WTC11 (cell line): ENCODE data around the gene BABAM2. TPM values are rescaled to one million over a fixed set of nuclear protein-coding genes. Genes with fewer than 3 reads are reported as not detected.
"Not testable (repeated sequence)": the region's sequence is repeated elsewhere in the genome, so short reads cannot be mapped to it uniquely, and the experiment has no call there.

Experiments
- ATAC-seq: fragments of 200-7000 bp; cut with Tn5 transposase; 2 replicates; pipeline ENCODE4 v1.10.0; 2021; ENCODE audit warnings: mild to moderate bottlenecking, moderate library complexity
- CTCF ChIA-PET: fragments of 300-600 bp; sonication (Branson Sonifier 250); formaldehyde crosslinking; loops from one replicate; lab custom pipeline; 2021; ENCODE audit warnings: antibody characterized with exemption; lab: Charles Lee
- POLR2A ChIA-PET: fragments of 350-600 bp; sonication (Branson Sonifier 250); formaldehyde crosslinking; loops from one replicate; lab custom pipeline; 2021; ENCODE audit warnings: antibody characterized with exemption; lab: Charles Lee
- DNase-seq: peaks from one replicate; pipeline ENCODE4 v3.0.0; 2021; ENCODE audit warnings: low spot score
- H3K27ac Mint-ChIP-seq: 2 replicates; pipeline ENCODE4 v1.8.0; 2021; ENCODE audit warnings: mixed read lengths
- H3K27me3 Mint-ChIP-seq: 2 replicates; pipeline ENCODE4 v1.8.0; 2021; ENCODE audit warnings: low read depth, mild to moderate bottlenecking, moderate library complexity, mixed read lengths
- H3K36me3 Mint-ChIP-seq: 2 replicates; pipeline ENCODE4 v1.8.0; 2021; ENCODE audit warnings: mixed read lengths
- H3K4me1 Mint-ChIP-seq: 2 replicates; pipeline ENCODE4 v1.8.0; 2022; ENCODE audit warnings: mixed read lengths
- H3K4me3 Mint-ChIP-seq: 2 replicates; pipeline ENCODE4 v1.8.0; 2021; ENCODE audit warnings: mild to moderate bottlenecking, moderate library complexity, mixed read lengths
- H3K9me3 Mint-ChIP-seq: 2 replicates; pipeline ENCODE4 v1.8.0; 2021; ENCODE audit warnings: mixed read lengths
- ATF2 ChIP-seq: sonication (generic); formaldehyde crosslinking; IDR thresholded peaks from 2 replicates; pipeline ENCODE4 v1.8.1; 2022; ENCODE audit warnings: low read depth, missing genetic modification reagents, borderline replicate concordance
- ATF3 ChIP-seq: sonication (generic); formaldehyde crosslinking; conservative IDR thresholded peaks from 2 replicates; pipeline ENCODE4 v1.8.1; 2022; ENCODE audit warnings: mild to moderate bottlenecking, missing genetic modification reagents
- EMX1 ChIP-seq: fragments of 250-450 bp; sonication (Bioruptor Pico); IDR thresholded peaks from 2 replicates; pipeline ENCODE4 v1.8.0; 2021; ENCODE audit warnings: mild to moderate bottlenecking
- ETV6 ChIP-seq: sonication (generic); formaldehyde crosslinking; IDR thresholded peaks from 2 replicates; pipeline ENCODE4 v1.8.1; 2022; ENCODE audit warnings: mild to moderate bottlenecking, missing genetic modification reagents
- FOXJ3 ChIP-seq: sonication (generic); formaldehyde crosslinking; IDR thresholded peaks from 2 replicates; pipeline ENCODE4 v1.9.0; 2021; ENCODE audit warnings: missing genetic modification reagents, mild to moderate bottlenecking, borderline replicate concordance
- GABPB1 ChIP-seq: sonication (generic); formaldehyde crosslinking; IDR thresholded peaks from 2 replicates; pipeline ENCODE4 v1.8.1; 2023; ENCODE audit warnings: mild to moderate bottlenecking, missing genetic modification reagents
- HMGXB4 ChIP-seq: sonication (generic); formaldehyde crosslinking; IDR thresholded peaks from 2 replicates; pipeline ENCODE4 v1.8.1; 2023; ENCODE audit warnings: mild to moderate bottlenecking, moderate library complexity, missing genetic modification reagents
- IRF1 ChIP-seq: sonication (generic); formaldehyde crosslinking; IDR thresholded peaks from 2 replicates; pipeline ENCODE4 v1.8.0; 2023; ENCODE audit warnings: missing genetic modification reagents
- MYBL2 ChIP-seq: sonication (generic); formaldehyde crosslinking; IDR thresholded peaks from 2 replicates; pipeline ENCODE4 v1.8.1; 2023; ENCODE audit warnings: mild to moderate bottlenecking, moderate library complexity, missing genetic modification reagents
- NFYB ChIP-seq: sonication (generic); formaldehyde crosslinking; conservative IDR thresholded peaks from 2 replicates; pipeline ENCODE4 v1.8.0; 2022; ENCODE audit warnings: low read depth, missing genetic modification reagents
- RELA ChIP-seq: sonication (generic); formaldehyde crosslinking; IDR thresholded peaks from 2 replicates; pipeline ENCODE4 v1.8.1; 2022; ENCODE audit warnings: missing genetic modification reagents, mild to moderate bottlenecking, borderline replicate concordance
- SP1 ChIP-seq: sonication (generic); formaldehyde crosslinking; conservative IDR thresholded peaks from 2 replicates; pipeline ENCODE4 v1.8.1; 2022; ENCODE audit warnings: missing genetic modification reagents
- TCF7 ChIP-seq: sonication (generic); formaldehyde crosslinking; IDR thresholded peaks from 2 replicates; pipeline ENCODE4 v1.8.0; 2022; ENCODE audit warnings: mild to moderate bottlenecking, low read depth, missing genetic modification reagents, moderate library complexity
- USF1 ChIP-seq: sonication (generic); formaldehyde crosslinking; IDR thresholded peaks from 2 replicates; pipeline ENCODE4 v1.8.0; 2022; ENCODE audit warnings: mild to moderate bottlenecking, missing genetic modification reagents
- USF2 ChIP-seq: sonication (generic); formaldehyde crosslinking; IDR thresholded peaks from 2 replicates; pipeline ENCODE4 v1.8.1; 2023; ENCODE audit warnings: mild to moderate bottlenecking, missing genetic modification reagents, moderate library complexity
- ZBTB21 ChIP-seq: sonication (generic); formaldehyde crosslinking; IDR thresholded peaks from 2 replicates; pipeline ENCODE4 v1.8.1; 2023; ENCODE audit warnings: mild to moderate bottlenecking, missing genetic modification reagents, borderline replicate concordance
- ZNF219 ChIP-seq: sonication (generic); formaldehyde crosslinking; IDR thresholded peaks from 2 replicates; pipeline ENCODE4 v1.8.0; 2023; ENCODE audit warnings: missing genetic modification reagents, mild to moderate bottlenecking, borderline replicate concordance
- ZNF263 ChIP-seq: sonication (generic); formaldehyde crosslinking; IDR thresholded peaks from 2 replicates; pipeline ENCODE4 v1.8.1; 2022; ENCODE audit warnings: low read depth, mild to moderate bottlenecking, moderate library complexity, missing genetic modification reagents
- ZNF425 ChIP-seq: fragments of 250-450 bp; sonication (Bioruptor Pico); conservative IDR thresholded peaks from 2 replicates; pipeline ENCODE4 v1.9.0; 2021; ENCODE audit warnings: mild to moderate bottlenecking
- ZSCAN18 ChIP-seq: fragments of 250-450 bp; sonication (Bioruptor Pico); IDR thresholded peaks from 2 replicates; pipeline ENCODE4 v2.1.2; 2022; ENCODE audit warnings: mild to moderate bottlenecking, moderate library complexity
- total RNA-seq: library from RNA; stranded (reverse); gene quantifications from 3 replicates; pipeline ENCODE4 v1.2.3, GENCODE V29; 2021

BABAM2 gene
- total RNA-seq, 1 experiment from 2014 or later = 16.5 TPM

- Mint-ChIP-seq H3K27ac (no peak overlapping the region), H3K9me3 (peaks cover 3% of the 10 kb centered on the region; the same call in 1 of the 2 replicates), H3K4me1 (peaks cover 10% of the 10 kb centered on the region), H3K4me3 (no peak overlapping the region), H3K27me3 (no peaks in the 10 kb centered on the region), H3K36me3 (no peaks in the 10 kb centered on the region)
- ATAC-seq = no peak
- no peak for DNase-seq
- CTCF ChIA-PET = no interaction called here
- POLR2A ChIA-PET = no interaction called here
- TF ChIP-seq EMX1 (CRISPR knock-in tag) = no peak
- TF ChIP-seq HMGXB4 (CRISPR knock-in tag) = no peak
- TF ChIP-seq ATF3 (CRISPR knock-in tag) = no peak
- TF ChIP-seq MYBL2 (CRISPR knock-in tag) = no peak
These were observed 87.3 kb downstream of the BABAM2 start for GRCh38 chr2:27977731-27978312.

- H3K36me3 Mint-ChIP-seq, H3K27me3 Mint-ChIP-seq, H3K4me3 Mint-ChIP-seq, H3K27ac Mint-ChIP-seq, ATAC-seq, POLR2A ChIA-PET, CTCF ChIA-PET, DNase-seq, H3K9me3 Mint-ChIP-seq: not testable (repeated sequence)
- peaks cover 10% of the 10 kb centered on the region for H3K4me1 Mint-ChIP-seq
These were observed 88.2 kb downstream of the BABAM2 start for GRCh38 chr2:27978761-27979160.

- no peak overlapping the region for H3K4me3 Mint-ChIP-seq
- POLR2A ChIA-PET = no interaction called here
- DNase-seq (no peak), ATAC-seq (no peak)
- H3K27ac Mint-ChIP-seq = no peak overlapping the region
- H3K36me3 Mint-ChIP-seq = no peaks in the 10 kb centered on the region
- peaks cover 8% of the 10 kb centered on the region for H3K9me3 Mint-ChIP-seq
- no peaks in the 10 kb centered on the region for H3K27me3 Mint-ChIP-seq
- H3K4me1 Mint-ChIP-seq = peaks cover 10% of the 10 kb centered on the region
- no peak for TF ChIP-seq ZSCAN18 (CRISPR knock-in tag)
- TF ChIP-seq SP1 (CRISPR knock-in tag) = no peak
- TF ChIP-seq FOXJ3 (CRISPR knock-in tag) = no peak
- no peak for TF ChIP-seq USF2 (CRISPR knock-in tag)
- TF ChIP-seq IRF1 (CRISPR knock-in tag) = no peak
- no peak for TF ChIP-seq ZNF219 (CRISPR knock-in tag)
- TF ChIP-seq ZBTB21 = no peak
- TF ChIP-seq TCF7 (CRISPR knock-in tag) = no peak
- no peak for TF ChIP-seq ZNF263 (CRISPR knock-in tag)
- no peak for TF ChIP-seq ETV6 (CRISPR knock-in tag)
- no peak for TF ChIP-seq RELA (CRISPR knock-in tag)
- CTCF ChIA-PET = no interaction called here
These were observed 89.7 kb downstream of the BABAM2 start for GRCh38 chr2:27980242-27980641.

GRCh38 chr2:27984153-27984552, 93.6 kb downstream of the BABAM2 start:
- ChIA-PET CTCF (no interaction called here), POLR2A (no interaction called here)
- Mint-ChIP-seq H3K36me3 (no peaks in the 10 kb centered on the region), H3K9me3 (peaks cover 5% of the 10 kb centered on the region), H3K27me3 (no peaks in the 10 kb centered on the region), H3K4me1 (no peaks in the 10 kb centered on the region), H3K4me3 (no peak overlapping the region), H3K27ac (no peak overlapping the region)
- no peak for DNase-seq
- no peak for ATAC-seq
- TF ChIP-seq USF1 = no peak
- no peak for TF ChIP-seq ZNF425 (CRISPR knock-in tag)
- TF ChIP-seq NFYB (CRISPR knock-in tag) = no peak
- no peak for TF ChIP-seq ATF2
- TF ChIP-seq GABPB1 (CRISPR knock-in tag) = no peak
